Glutamatergic neuron (in vitro differentiated cells): Measurements from ENCODE around the gene CNTN1. TPM values are rescaled to one million over a fixed set of nuclear protein-coding genes. Genes with fewer than 3 reads are reported as not detected.

Experiments
- DNase-seq: peaks from one replicate; pipeline ENCODE4 v3.0.0; 2022
- H3K27ac Mint-ChIP-seq: one replicate; pipeline ENCODE4 v1.8.0; 2020; ENCODE audit warnings: mild to moderate bottlenecking, mixed read lengths, inconsistent platforms; ENCODE audit not compliant: unreplicated experiment
- H3K27me3 Mint-ChIP-seq: one replicate; pipeline ENCODE4 v1.8.0; 2020; ENCODE audit warnings: mild to moderate bottlenecking, moderate library complexity, mixed read lengths, inconsistent platforms; ENCODE audit not compliant: unreplicated experiment
- H3K36me3 Mint-ChIP-seq: one replicate; pipeline ENCODE4 v1.8.0; 2020; ENCODE audit warnings: mild to moderate bottlenecking, mixed read lengths, inconsistent platforms; ENCODE audit not compliant: unreplicated experiment
- H3K4me1 Mint-ChIP-seq: one replicate; pipeline ENCODE4 v1.8.0; 2020; ENCODE audit warnings: mild to moderate bottlenecking, low read depth, mixed read lengths, inconsistent platforms; ENCODE audit not compliant: unreplicated experiment
- H3K4me3 Mint-ChIP-seq: one replicate; pipeline ENCODE4 v1.8.0; 2020; ENCODE audit warnings: mild to moderate bottlenecking, mixed read lengths, inconsistent platforms; ENCODE audit not compliant: unreplicated experiment
- H3K9me3 Mint-ChIP-seq: one replicate; pipeline ENCODE4 v1.8.0; 2020; ENCODE audit warnings: mild to moderate bottlenecking, moderate library complexity, mixed read lengths, inconsistent platforms; ENCODE audit not compliant: unreplicated experiment
- total RNA-seq: library from RNA; stranded (reverse); fragmentation: NEBNext Ultra II Directional; extraction: Animal tissue kit (Norgen Biotek cat#: 25700); gene quantifications from one replicate; pipeline ENCODE4 v1.2.1, GENCODE V29; 2021; ENCODE audit not compliant: unreplicated experiment
- TF ChIP-seq, protein P1 (sequence below): fragments of 200-600 bp; sonication (generic); IDR thresholded peaks from one replicate; pipeline ENCODE4 v1.5.0; 2021; ENCODE audit not compliant: partially characterized antibody, unreplicated experiment

The CNTN1 gene
- total RNA-seq, 1 donor from 2014 or later = 81.4 TPM

GRCh38 chr12:40999210-40999609, 307.0 kb downstream of the CNTN1 start:
- H3K9me3 Mint-ChIP-seq = peaks cover 5% of the 10 kb centered on the region
- H3K27me3 Mint-ChIP-seq = no peaks in the 10 kb centered on the region
- H3K4me1 Mint-ChIP-seq = no peaks in the 10 kb centered on the region
- H3K4me3 Mint-ChIP-seq = no peak overlapping the region
- H3K36me3 Mint-ChIP-seq = peaks cover 14% of the 10 kb centered on the region
- DNase-seq = no peak
- TF ChIP-seq, protein P1, sequence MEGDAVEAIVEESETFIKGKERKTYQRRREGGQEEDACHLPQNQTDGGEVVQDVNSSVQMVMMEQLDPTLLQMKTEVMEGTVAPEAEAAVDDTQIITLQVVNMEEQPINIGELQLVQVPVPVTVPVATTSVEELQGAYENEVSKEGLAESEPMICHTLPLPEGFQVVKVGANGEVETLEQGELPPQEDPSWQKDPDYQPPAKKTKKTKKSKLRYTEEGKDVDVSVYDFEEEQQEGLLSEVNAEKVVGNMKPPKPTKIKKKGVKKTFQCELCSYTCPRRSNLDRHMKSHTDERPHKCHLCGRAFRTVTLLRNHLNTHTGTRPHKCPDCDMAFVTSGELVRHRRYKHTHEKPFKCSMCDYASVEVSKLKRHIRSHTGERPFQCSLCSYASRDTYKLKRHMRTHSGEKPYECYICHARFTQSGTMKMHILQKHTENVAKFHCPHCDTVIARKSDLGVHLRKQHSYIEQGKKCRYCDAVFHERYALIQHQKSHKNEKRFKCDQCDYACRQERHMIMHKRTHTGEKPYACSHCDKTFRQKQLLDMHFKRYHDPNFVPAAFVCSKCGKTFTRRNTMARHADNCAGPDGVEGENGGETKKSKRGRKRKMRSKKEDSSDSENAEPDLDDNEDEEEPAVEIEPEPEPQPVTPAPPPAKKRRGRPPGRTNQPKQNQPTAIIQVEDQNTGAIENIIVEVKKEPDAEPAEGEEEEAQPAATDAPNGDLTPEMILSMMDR = no peak
- no peak overlapping the region for H3K27ac Mint-ChIP-seq

- no peaks in the 10 kb centered on the region for H3K27me3 Mint-ChIP-seq
- TF ChIP-seq, protein P1 = no peak
- peaks cover 58% of the 10 kb centered on the region for H3K36me3 Mint-ChIP-seq
- DNase-seq = no peak
- H3K27ac Mint-ChIP-seq = no peak overlapping the region
- H3K9me3 Mint-ChIP-seq = peaks cover 24% of the 10 kb centered on the region
- no peaks in the 10 kb centered on the region for H3K4me1 Mint-ChIP-seq
- no peak overlapping the region for H3K4me3 Mint-ChIP-seq
Measured at GRCh38 chr12:41008472-41008871, 316.2 kb downstream of the CNTN1 start.

- H3K27ac Mint-ChIP-seq = no peak overlapping the region
- DNase-seq = no peak
- H3K27me3 Mint-ChIP-seq = no peaks in the 10 kb centered on the region
- H3K36me3 Mint-ChIP-seq = peaks cover 30% of the 10 kb centered on the region
- no peaks in the 10 kb centered on the region for H3K4me1 Mint-ChIP-seq
- H3K4me3 Mint-ChIP-seq = no peak overlapping the region
- peaks cover 11% of the 10 kb centered on the region for H3K9me3 Mint-ChIP-seq
- TF ChIP-seq, protein P1 = no peak
Measured at GRCh38 chr12:41011939-41012338, 319.7 kb downstream of the CNTN1 start.

DNA sequence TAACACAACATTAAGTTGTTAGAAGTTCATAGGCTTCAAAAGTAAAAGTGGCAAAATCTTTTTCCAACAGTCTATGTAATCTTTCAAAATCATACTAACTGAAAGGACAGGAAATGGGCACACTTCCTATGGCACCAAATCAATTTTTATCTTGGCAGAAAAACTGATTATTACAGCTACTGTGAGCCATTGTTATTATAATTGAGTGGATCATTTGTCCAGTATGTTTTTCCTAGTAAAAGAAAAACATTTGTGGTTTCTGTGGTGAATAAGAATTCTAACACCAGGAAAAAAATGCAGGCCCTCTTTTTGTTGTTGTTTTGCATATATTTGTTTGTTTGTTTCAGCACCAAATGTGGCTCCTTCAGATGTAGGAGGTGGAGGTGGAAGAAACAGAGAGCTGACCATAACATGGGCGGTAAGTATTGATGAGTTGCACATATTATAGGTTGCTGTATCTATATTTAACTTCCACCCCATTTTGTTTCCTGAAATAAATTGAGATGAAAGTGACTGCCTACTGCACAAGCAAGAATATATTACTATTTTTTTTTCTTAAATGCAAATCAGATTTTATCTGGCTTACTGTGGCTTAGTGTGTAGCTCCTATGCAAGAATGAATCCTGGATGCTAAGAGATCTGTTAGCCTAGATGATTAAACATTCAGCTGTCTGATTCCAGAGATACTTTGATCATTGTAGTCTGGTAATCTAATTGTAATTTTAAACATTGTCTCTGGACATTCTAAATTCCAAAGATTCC, 321.8 kb downstream of the CNTN1 start:
- DNase-seq = no peak
- Mint-ChIP-seq H3K27ac (no peak overlapping the region), H3K9me3 (peaks cover 7% of the 10 kb centered on the region), H3K4me1 (no peaks in the 10 kb centered on the region), H3K27me3 (no peaks in the 10 kb centered on the region), H3K36me3 (peaks cover 18% of the 10 kb centered on the region), H3K4me3 (no peak overlapping the region)
- TF ChIP-seq, protein P1 = no peak

GRCh38 chr12:41014643-41015020, 322.4 kb downstream of the CNTN1 start:
- no peaks in the 10 kb centered on the region for H3K4me1 Mint-ChIP-seq
- peaks cover 7% of the 10 kb centered on the region for H3K9me3 Mint-ChIP-seq
- peaks cover 18% of the 10 kb centered on the region for H3K36me3 Mint-ChIP-seq
- TF ChIP-seq, protein P1 = no peak
- DNase-seq = no peak
- H3K27me3 Mint-ChIP-seq = no peaks in the 10 kb centered on the region
- H3K27ac Mint-ChIP-seq = no peak overlapping the region
- H3K4me3 Mint-ChIP-seq = no peak overlapping the region
